ENCODE data around the gene CIAO1.

Gene CIAO1

GRCh38 chr2:96258166-96259022 is 7.6 kb upstream of the CIAO1 start:
- ATAC-seq, result no peak

GRCh38 chr2:96259497-96259921 is 6.5 kb upstream of the CIAO1 start:
- no peak for ATAC-seq
- TF ChIP-seq ESRRG (CRISPR knock-in tag; IDR thresholded peaks at IDR 0.05) (no peak), TOX (CRISPR knock-in tag; IDR thresholded peaks at IDR 0.05; ENCODE audit: borderline replicate concordance) (no peak), ARNTL (CRISPR knock-in tag; IDR thresholded peaks at IDR 0.05; ENCODE audit: borderline replicate concordance, low read depth) (no peak), ZNF70 (CRISPR knock-in tag; IDR thresholded peaks at IDR 0.05) (no peak), GLIS3 (CRISPR knock-in tag; IDR thresholded peaks at IDR 0.05) (no peak), OSR1 (CRISPR knock-in tag; IDR thresholded peaks at IDR 0.05) (no peak), ISL1 (CRISPR knock-in tag; IDR thresholded peaks at IDR 0.05) (no peak), ZFP30 (CRISPR knock-in tag; IDR thresholded peaks at IDR 0.05) (no peak), RARB (CRISPR knock-in tag; IDR thresholded peaks at IDR 0.05) (no peak), ZNF8 (CRISPR knock-in tag; IDR thresholded peaks at IDR 0.05) (no peak), TSHZ2 (CRISPR knock-in tag; IDR thresholded peaks at IDR 0.05) (no peak), PPARA (CRISPR knock-in tag; IDR thresholded peaks at IDR 0.05; ENCODE audit: borderline replicate concordance) (no peak), CREB5 (CRISPR knock-in tag; IDR thresholded peaks at IDR 0.05; ENCODE audit: low read depth) (no peak)
- TF ChIP-seq, protein P1, sequence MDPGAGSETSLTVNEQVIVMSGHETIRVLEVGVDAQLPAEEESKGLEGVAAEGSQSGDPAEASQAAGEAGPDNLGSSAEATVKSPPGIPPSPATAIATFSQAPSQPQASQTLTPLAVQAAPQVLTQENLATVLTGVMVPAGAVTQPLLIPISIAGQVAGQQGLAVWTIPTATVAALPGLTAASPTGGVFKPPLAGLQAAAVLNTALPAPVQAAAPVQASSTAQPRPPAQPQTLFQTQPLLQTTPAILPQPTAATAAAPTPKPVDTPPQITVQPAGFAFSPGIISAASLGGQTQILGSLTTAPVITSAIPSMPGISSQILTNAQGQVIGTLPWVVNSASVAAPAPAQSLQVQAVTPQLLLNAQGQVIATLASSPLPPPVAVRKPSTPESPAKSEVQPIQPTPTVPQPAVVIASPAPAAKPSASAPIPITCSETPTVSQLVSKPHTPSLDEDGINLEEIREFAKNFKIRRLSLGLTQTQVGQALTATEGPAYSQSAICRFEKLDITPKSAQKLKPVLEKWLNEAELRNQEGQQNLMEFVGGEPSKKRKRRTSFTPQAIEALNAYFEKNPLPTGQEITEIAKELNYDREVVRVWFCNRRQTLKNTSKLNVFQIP (CRISPR knock-in tag; IDR thresholded peaks at IDR 0.05; ENCODE audit: borderline replicate concordance, low read depth), result no peak
- TF ChIP-seq, protein P2, sequence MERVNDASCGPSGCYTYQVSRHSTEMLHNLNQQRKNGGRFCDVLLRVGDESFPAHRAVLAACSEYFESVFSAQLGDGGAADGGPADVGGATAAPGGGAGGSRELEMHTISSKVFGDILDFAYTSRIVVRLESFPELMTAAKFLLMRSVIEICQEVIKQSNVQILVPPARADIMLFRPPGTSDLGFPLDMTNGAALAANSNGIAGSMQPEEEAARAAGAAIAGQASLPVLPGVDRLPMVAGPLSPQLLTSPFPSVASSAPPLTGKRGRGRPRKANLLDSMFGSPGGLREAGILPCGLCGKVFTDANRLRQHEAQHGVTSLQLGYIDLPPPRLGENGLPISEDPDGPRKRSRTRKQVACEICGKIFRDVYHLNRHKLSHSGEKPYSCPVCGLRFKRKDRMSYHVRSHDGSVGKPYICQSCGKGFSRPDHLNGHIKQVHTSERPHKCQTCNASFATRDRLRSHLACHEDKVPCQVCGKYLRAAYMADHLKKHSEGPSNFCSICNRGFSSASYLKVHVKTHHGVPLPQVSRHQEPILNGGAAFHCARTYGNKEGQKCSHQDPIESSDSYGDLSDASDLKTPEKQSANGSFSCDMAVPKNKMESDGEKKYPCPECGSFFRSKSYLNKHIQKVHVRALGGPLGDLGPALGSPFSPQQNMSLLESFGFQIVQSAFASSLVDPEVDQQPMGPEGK (CRISPR knock-in tag; IDR thresholded peaks at IDR 0.05; ENCODE audit: borderline replicate concordance), result no peak

More at GRCh38 chr2:96258166-96259022, 7.6 kb upstream of the CIAO1 start:
- TF ChIP-seq, protein P1 (CRISPR knock-in tag; IDR thresholded peaks at IDR 0.05; ENCODE audit: borderline replicate concordance, low read depth), result no peak
- no peak for TF ChIP-seq ZC3H10 (CRISPR knock-in tag; IDR thresholded peaks at IDR 0.05)
- TF ChIP-seq ARNTL (CRISPR knock-in tag; IDR thresholded peaks at IDR 0.05; ENCODE audit: borderline replicate concordance, low read depth), result no peak
- TF ChIP-seq, protein P2 (CRISPR knock-in tag; IDR thresholded peaks at IDR 0.05; ENCODE audit: borderline replicate concordance), result no peak
- no peak for TF ChIP-seq ZNF8 (CRISPR knock-in tag; IDR thresholded peaks at IDR 0.05)
- TF ChIP-seq PPARA (CRISPR knock-in tag; IDR thresholded peaks at IDR 0.05; ENCODE audit: borderline replicate concordance), result no peak
- no peak for TF ChIP-seq TSHZ2 (CRISPR knock-in tag; IDR thresholded peaks at IDR 0.05)
- TF ChIP-seq ZFP3 (CRISPR knock-in tag; IDR thresholded peaks at IDR 0.05), result no peak
- no peak for TF ChIP-seq ZNF565 (CRISPR knock-in tag; conservative IDR thresholded peaks at IDR 0.05; ENCODE audit: low read depth)
- TF ChIP-seq ISL1 (CRISPR knock-in tag; IDR thresholded peaks at IDR 0.05), result no peak
